MG63 (cell line): ENCODE measurements around the gene C10orf71. TPM values are rescaled to one million over a fixed set of nuclear protein-coding genes. Genes with fewer than 3 reads are reported as not detected.

Experiments used
- DNase-seq: peaks from one replicate; pipeline ENCODE4 v3.0.0-alpha.2; 2020
- H3K27me3 ChIP-seq: fragments of 250-450 bp; sonication (Bioruptor Pico); 2 replicates; pipeline ENCODE4 v1.5.1; 2020; ENCODE audit warnings: mild to moderate bottlenecking, moderate library complexity
- H3K36me3 ChIP-seq: fragments of 250-450 bp; sonication (Bioruptor Pico); 2 replicates; pipeline ENCODE4 v1.5.1; 2020; ENCODE audit warnings: mild to moderate bottlenecking, moderate library complexity
- H3K4me3 ChIP-seq: fragments of 250-450 bp; sonication (Bioruptor Pico); 2 replicates; pipeline ENCODE4 v1.5.1; 2020; ENCODE audit warnings: mild to moderate bottlenecking, moderate library complexity
- H3K9me3 ChIP-seq: fragments of 250-450 bp; sonication (Bioruptor Pico); 2 replicates; pipeline ENCODE4 v1.5.1; 2020; ENCODE audit warnings: mild to moderate bottlenecking, moderate library complexity
- total RNA-seq: library from RNA; depleted of rRNA; stranded (reverse); fragments of >200 nt; shearing (Covaris generic); gene quantifications from 2 replicates; pipeline ENCODE4 v1.2.3, GENCODE V29; 2014; ENCODE audit warnings: low replicate concordance

The C10orf71 gene
- total RNA-seq, 1 experiment from 2014 or later = not detected

DNA sequence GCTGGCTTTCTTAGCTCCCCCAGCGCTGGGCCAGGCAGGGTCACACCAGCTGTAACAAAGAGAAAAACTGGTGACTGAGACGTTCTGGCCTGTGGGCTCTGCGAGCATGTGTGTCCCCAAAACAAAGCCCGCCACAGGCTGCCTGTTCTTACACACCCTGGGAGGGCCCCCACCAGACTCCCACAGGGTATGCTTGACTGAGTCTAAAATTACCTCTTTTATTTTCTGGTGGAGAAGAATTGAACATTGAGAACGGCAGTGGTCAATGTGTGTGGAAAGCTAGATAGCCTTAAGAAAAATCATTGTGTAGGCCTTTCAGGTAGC is 808 bp downstream of the C10orf71 start:
- DNase-seq = no peak
- H3K9me3 ChIP-seq = no peaks in the 10 kb centered on the region
- H3K36me3 ChIP-seq = no peaks in the 10 kb centered on the region
- H3K27me3 ChIP-seq = peaks cover 5% of the 10 kb centered on the region; the same call in 1 of the 2 replicates
- H3K4me3 ChIP-seq = no peak overlapping the region

DNA sequence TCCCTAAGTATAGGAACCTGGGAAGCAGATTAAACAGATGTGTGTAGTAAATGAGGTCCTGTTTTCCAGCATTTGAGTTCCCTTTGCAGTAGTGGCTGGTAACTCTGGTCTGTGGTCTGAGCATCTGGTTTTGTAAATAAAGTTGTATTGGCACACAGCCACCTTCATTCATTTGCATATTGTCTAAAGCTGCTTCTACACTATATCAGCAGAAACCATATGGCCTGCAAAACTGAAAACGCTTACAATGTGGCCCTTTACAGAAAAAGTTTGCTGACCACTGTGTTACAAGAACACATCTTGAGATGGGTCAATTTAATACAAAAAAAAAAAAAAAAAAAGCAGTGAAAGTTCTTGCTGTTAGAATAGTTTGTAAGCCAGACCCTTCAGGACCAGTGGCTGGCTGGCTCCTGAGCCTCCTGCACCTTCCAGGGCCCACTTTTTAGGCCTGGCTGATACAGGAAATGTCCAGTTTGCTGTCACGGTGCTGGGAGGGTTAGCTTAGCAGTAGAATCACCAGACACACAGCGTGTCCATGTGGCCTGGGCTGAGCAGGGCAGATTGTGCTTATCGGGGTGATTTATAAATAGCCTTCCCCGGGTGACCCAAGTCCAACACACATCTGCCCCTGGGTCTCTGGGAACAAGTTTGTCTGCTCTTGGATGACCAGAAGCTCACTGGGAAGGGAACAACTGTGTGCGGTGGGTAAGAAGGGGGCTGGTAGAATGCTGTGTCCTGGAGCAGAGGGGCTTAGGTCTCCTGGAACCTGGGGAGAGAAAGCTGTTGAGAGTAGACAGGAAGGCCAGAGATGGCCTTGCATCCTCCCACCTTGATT is 1.4 kb downstream of the C10orf71 start:
- Histone ChIP-seq H3K9me3 (no peaks in the 10 kb centered on the region), H3K36me3 (no peaks in the 10 kb centered on the region), H3K27me3 (peaks cover 5% of the 10 kb centered on the region; the same call in 1 of the 2 replicates), H3K4me3 (no peak overlapping the region)
- no peak for DNase-seq

DNA sequence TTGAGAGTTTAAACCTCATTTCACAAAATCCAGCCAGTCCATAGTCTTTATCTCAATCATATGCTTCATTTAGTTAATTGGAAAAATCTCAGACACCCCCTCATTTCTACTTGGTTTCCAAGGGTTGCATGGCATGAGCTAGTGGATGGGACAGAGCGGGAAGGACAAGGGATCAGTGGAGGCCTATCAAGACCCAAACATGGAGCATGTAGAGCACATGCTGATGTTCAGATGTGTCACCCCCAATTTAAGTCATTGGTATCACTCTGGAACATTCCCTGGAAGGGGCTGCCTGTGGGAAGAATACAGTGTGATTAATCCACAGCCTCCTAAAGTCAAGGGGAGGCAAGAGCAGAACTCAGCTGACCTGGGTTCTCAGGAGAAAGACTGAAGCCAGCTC is 2.3 kb downstream of the C10orf71 start:
- H3K36me3 ChIP-seq = no peaks in the 10 kb centered on the region
- DNase-seq = no peak
- H3K9me3 ChIP-seq = no peaks in the 10 kb centered on the region
- H3K27me3 ChIP-seq = peaks cover 5% of the 10 kb centered on the region; the same call in 1 of the 2 replicates
- H3K4me3 ChIP-seq = no peak overlapping the region

DNA sequence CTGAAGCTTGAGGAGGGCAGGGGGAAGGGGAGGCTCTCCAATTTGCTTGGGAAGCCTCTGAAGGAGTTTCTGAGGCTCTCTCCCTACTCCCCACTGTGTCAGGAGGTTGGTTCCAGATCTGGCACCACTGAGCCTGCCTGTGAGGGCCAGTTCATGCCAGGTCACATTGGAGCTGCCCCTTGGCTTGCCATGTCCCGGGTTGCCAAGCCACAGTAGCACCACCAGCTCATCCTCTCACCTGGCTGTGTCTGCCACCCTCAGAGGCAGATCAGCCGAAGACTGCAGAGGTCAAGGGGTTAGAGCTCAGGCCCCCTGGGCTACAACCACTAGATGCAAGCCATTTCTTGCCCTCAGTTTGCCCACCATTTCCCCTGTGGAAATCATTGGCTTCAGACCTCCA is 3.1 kb downstream of the C10orf71 start:
- H3K36me3 ChIP-seq = no peaks in the 10 kb centered on the region
- no peak overlapping the region for H3K4me3 ChIP-seq
- H3K27me3 ChIP-seq = peaks cover 5% of the 10 kb centered on the region; the same call in 1 of the 2 replicates
- no peak for DNase-seq
- H3K9me3 ChIP-seq = no peaks in the 10 kb centered on the region

DNA sequence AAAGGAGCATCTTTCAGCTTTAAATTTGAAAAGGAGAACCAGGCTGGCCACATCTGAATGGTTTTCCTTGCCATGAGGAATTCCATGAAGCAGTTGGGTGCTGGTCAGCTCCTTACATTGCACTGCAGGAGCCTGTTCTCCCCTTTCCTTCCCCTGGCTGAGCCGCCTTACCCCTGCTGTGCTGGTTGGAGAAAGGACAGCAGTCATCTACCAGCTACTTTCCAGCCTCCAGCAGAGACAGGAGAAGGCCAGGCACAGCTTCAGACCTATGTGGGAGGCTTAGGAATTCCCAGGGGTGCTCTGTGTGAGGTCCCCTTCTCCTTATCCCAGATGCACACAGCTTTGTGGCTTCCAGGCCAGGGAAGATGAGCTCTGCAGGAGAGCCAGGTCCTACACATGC is 4.7 kb downstream of the C10orf71 start:
- Histone ChIP-seq H3K27me3 (0 out of 2 replicates have a peak, but pooled peaks cover 3% of the 10 kb centered on the region), H3K4me3 (no peak overlapping the region), H3K36me3 (no peaks in the 10 kb centered on the region), H3K9me3 (no peaks in the 10 kb centered on the region)
- peak; percentile 31 for DNase-seq

DNA sequence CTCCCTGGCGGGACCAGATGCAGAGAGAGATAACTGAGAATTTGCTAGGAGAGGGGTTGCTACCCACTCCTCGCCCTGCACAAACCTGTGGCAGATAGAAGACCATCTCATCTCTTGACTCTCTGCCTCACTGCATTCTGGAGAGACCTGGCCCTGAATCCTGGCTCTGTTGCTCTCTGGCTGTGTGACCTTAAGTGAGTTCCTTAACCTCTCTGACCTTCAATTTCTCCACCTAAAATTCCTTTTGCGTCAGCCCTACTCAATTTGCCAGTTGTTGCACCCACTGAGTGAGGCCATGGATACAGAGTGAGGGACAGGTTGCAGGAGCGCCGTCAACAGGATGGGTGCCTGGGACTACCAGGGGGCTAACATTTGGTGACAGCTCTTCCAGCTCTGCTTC is 5.2 kb downstream of the C10orf71 start:
- no peak for DNase-seq
- H3K4me3 ChIP-seq = no peak overlapping the region
- H3K36me3 ChIP-seq = no peaks in the 10 kb centered on the region
- 0 out of 2 replicates have a peak, but pooled peaks cover 3% of the 10 kb centered on the region for H3K27me3 ChIP-seq
- no peaks in the 10 kb centered on the region for H3K9me3 ChIP-seq

DNA sequence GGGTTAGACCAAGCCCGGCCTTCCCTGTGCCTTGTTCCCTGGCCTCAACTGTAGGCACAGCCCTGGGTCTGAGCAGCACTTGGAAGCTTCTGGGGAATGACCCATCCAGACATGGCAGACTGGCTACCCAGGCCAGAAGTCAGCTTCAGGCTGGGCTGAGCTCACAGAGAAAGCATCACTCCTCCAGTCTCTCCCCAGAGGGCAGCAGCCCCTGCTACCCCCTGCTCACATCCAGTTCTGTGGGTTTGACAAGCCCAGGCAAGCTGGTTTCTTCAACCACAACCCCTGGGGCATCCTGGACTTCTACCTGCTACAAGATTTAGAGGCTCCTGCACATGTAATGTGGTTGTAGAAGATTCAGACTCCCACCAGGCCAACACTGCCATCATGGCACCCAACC is 9.0 kb downstream of the C10orf71 start:
- H3K9me3 ChIP-seq = no peaks in the 10 kb centered on the region
- no peak overlapping the region for H3K4me3 ChIP-seq
- DNase-seq = no peak
- no peaks in the 10 kb centered on the region for H3K36me3 ChIP-seq
- 0 out of 2 replicates have a peak, but pooled peaks cover 3% of the 10 kb centered on the region for H3K27me3 ChIP-seq

DNA sequence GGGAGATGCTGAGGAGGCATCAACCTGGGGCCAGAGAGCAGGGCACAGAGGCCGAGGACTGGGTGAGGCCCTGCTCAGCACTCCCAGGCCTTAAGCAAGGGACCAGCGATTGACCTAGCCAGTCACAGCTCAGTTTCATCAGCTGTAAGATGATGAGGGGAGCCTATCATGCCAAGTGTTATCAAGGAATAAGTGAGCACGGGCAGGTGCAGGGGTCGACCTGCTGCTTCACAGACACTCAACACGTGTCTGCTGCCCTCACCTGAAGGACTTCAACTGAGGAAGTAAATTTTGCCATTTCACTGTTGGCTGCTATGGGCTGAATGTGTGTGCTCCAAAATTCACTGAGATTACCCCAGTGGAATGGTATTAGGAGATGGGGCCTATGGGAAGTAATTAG is 9.9 kb downstream of the C10orf71 start:
- no peaks in the 10 kb centered on the region for H3K9me3 ChIP-seq
- H3K4me3 ChIP-seq = no peak overlapping the region
- no peaks in the 10 kb centered on the region for H3K36me3 ChIP-seq
- no peaks in the 10 kb centered on the region for H3K27me3 ChIP-seq
- no peak for DNase-seq

DNA sequence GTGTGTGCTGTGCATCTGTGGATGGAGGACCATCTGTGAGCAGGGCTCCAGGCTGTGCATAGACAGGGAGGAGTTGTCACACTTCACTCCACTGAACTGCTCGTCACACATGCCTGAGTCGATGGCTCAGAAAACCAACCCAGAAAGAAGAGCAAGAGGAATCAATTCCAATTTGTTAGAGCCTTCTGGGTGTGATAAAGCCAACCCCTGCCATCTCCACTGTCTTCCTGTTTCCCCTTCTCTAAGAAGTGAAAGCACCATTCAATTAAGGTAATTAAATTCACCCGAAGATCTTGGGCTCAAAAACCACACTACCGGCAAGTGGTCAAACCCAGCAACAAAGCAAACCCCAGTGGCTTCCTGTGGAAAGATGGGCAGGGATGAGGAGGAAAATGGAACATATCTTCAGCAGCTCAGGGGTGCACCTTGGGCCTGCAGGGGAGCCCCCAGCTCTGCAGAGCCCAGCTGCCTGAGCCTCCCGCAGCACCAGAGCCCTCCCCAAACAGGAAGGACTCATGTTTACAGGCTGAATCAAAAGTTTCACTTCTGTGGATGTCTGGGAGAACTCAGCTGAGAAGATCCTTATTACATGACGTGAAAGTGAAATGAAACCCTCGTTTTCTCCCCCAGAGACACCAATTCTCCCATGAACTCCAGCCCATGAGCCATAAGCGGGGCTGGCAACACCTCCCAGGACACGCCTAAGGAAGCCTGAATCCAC is 10.9 kb downstream of the C10orf71 start:
- Histone ChIP-seq H3K36me3 (no peaks in the 10 kb centered on the region), H3K27me3 (no peaks in the 10 kb centered on the region), H3K4me3 (no peak overlapping the region), H3K9me3 (no peaks in the 10 kb centered on the region)
- DNase-seq = no peak

DNA sequence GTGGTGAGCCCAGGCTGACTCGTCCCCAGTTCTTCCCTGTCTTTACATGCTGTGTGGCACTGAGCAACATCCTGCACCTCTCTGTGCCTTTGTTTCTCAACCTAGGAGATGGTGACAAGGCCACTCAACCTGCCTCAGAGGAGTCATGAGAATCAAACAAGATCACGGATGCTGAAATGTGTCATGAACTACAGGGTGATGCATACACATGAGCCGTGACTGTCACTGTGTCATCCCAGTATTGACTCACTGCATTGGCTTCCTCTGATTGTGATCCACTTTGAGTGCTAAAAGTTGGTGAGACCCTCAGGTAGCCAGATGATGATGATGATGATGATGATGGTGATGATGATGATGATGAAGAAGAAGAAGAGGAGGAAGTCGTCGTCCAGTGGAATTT is 11.5 kb downstream of the C10orf71 start:
- DNase-seq = no peak
- Histone ChIP-seq H3K4me3 (no peak overlapping the region), H3K36me3 (no peaks in the 10 kb centered on the region), H3K9me3 (no peaks in the 10 kb centered on the region), H3K27me3 (no peaks in the 10 kb centered on the region)

DNA sequence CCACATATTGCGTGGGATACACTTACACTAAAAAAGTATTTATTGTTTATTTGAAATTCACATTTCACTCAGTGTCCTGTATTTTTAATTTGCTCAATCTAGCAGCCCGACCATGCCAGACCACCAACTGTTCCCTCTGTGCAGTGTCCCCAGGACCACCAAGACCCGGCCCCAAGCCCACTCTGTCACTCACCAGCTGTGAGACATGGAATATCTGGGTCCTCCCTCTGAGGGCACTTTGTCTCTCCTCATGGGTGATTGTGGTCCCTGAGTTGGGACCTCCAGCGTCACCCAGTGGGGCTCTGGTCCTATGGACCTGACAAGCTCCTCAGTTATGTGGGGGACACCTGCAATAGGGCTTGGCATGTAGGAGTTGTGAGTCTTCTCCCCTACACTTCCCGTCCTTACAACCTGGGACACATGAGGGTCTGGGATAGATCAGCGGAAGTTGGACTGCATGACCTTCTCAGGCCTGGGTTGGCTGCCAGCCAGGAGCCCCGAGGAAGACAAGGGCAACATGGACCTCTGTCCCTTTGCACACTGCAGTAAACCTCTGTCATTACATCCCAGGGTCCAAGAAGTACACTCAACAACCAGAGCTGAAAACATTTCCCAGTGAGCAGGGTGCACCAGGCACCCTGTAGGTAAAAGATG is 12.1 kb downstream of the C10orf71 start:
- DNase-seq = no peak
- Histone ChIP-seq H3K4me3 (no peak overlapping the region), H3K36me3 (no peaks in the 10 kb centered on the region), H3K27me3 (no peaks in the 10 kb centered on the region), H3K9me3 (no peaks in the 10 kb centered on the region)

DNA sequence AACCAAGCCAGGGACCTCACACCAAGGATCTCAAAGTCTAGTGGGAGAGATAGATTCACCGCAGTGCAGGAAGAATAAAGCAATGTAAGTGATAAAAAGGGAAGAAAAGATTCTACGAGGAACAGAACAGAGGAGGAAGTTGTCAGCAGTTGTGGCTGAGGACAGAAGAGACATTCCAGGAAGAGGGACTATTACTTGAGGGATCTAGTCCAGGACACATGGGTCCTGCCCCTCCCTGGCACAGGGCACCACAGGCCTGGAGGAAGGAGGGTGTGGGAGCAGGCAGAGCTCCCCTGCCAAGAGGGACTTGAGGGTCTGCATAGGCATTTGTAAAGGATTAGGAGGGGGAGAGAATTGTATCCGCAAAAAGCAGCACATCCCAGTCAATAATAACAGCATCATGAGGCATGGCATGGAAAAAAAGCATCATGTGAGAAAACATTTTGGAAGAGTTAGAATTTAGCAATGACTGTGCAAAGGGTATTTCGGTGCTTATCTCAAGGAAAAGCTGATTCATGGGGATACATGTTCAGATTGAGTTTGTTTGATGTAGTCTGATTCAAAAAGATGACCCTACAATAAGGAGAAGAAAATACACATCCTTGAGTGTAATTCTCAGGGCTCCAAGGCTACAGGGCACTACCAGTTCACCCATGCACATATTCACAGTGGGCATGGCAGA is 12.7 kb downstream of the C10orf71 start:
- H3K4me3 ChIP-seq = no peak overlapping the region
- DNase-seq = no peak
- H3K27me3 ChIP-seq = peaks cover 3% of the 10 kb centered on the region; the same call in 1 of the 2 replicates
- no peaks in the 10 kb centered on the region for H3K36me3 ChIP-seq
- H3K9me3 ChIP-seq = no peaks in the 10 kb centered on the region

DNA sequence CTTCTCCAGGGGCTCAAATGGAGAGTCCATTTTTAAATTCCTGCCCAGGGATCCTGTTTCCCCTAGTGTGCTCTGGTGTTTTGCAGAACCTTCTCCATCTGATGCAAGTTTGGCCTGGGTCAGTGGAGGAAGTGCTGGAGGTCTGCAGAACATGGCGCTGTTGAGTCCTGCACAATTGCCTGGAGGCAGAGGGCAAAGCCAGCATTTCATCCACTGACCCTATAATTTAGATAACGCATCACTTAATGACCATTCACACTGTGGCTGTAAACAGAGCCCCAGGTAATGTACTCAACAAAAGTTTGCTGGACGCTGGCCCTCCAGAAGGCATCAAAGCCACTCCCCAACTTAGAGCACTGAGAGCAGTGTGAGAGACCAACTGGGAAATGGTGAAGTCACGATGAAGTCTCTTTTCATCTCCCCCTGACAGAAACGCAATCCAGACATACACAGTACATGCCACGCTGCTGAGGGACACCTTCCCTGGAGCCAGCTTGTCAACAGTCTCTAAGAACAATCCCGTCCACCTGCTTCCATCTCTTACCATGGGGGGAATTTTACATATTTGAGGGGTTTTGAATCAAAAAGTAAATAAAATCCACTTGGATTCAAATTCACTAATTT is 13.4 kb downstream of the C10orf71 start:
- no peak overlapping the region for H3K4me3 ChIP-seq
- no peaks in the 10 kb centered on the region for H3K9me3 ChIP-seq
- no peak for DNase-seq
- H3K36me3 ChIP-seq = no peaks in the 10 kb centered on the region
- H3K27me3 ChIP-seq = peaks cover 3% of the 10 kb centered on the region; the same call in 1 of the 2 replicates

DNA sequence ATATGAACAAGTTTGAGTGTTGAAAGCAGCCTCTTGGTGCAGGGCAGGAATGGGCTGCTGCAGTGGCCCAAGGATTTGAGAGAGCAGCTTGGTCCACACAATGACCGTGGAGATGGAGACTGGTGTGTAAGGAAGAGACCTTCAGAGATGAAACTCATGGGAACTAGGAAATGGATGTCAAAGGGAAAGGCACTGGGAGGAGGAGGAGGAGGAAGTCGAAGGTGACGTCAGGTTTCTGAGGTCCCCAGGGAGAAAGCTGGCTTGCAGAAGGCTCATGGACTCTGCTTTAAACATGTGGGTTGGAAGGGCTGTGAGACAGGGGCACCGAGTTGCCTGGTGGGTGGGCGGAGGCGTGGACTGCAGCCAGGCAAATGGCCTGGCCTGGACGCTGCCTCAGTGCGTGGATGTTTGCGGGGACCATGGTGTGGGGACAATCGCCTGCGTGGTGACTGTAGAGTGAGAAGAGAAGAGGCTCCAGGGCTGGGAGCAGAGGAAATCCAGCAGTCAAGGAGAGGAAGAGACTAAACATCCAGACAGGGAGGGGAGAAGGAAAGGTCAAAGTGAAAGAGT is 14.6 kb downstream of the C10orf71 start:
- Histone ChIP-seq H3K36me3 (no peaks in the 10 kb centered on the region), H3K4me3 (no peak overlapping the region), H3K9me3 (no peaks in the 10 kb centered on the region), H3K27me3 (peaks cover 3% of the 10 kb centered on the region; the same call in 1 of the 2 replicates)
- DNase-seq = no peak

DNA sequence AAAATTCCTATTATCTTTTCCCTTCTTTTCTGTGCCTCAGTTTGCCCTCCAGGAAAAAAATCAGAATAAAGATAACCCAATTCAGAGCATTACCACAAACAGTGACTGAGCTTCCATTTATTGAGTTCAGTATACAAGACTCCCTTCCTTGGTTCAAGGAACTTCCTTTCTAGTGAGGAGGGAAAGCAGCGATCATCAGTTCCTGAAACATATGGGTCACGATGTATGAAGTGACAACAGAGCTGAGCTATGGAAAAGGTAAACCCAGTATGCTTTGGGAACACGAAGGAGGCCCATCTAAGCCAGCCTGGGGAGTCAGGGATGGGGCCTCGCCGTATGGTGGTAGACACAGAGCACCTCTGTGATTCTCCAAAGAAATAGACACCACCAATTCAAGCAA is 15.8 kb downstream of the C10orf71 start:
- Histone ChIP-seq H3K4me3 (no peak overlapping the region), H3K36me3 (no peaks in the 10 kb centered on the region), H3K27me3 (peaks cover 3% of the 10 kb centered on the region; the same call in 1 of the 2 replicates), H3K9me3 (no peaks in the 10 kb centered on the region)
- no peak for DNase-seq

DNA sequence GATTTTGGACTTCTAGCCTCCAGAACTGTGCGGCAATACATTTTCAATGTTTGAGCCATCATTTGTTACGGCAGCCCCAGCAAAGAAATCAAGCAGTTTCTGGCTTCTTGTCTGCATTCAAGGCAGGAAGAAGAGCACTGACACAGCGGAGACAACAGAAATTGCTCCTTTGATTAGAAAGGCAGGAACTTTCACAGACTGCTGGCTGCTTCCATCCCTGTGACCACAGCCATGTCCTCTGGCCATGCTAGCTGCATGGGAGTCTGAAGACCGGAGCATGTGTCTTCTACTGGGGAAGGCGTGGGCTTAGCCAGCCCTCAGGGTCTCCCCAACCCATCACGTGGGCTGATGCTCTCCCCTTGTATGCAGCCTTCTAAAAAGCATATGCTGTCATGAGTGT is 19.1 kb downstream of the C10orf71 start:
- H3K9me3 ChIP-seq = no peaks in the 10 kb centered on the region
- no peaks in the 10 kb centered on the region for H3K36me3 ChIP-seq
- H3K4me3 ChIP-seq = no peak overlapping the region
- DNase-seq = no peak
- H3K27me3 ChIP-seq = peaks cover 3% of the 10 kb centered on the region; the same call in 1 of the 2 replicates
